Breast epithelium (tissue), 3 donors: ENCODE data around the gene H6PD.

ENCODE experiments used
- POLR2A ChIP-seq: fragments of 450-650 bp; IDR thresholded peaks from one replicate; pipeline ENCODE4 v1.6.1; 2016; ENCODE audit warnings: antibody characterized with exemption, mild to moderate bottlenecking, moderate library complexity
- POLR2AphosphoS5 ChIP-seq, 3 donors: sonication (generic); formaldehyde crosslinking; IDR thresholded peaks; one replicate each; pipeline ENCODE4 v1.6.1; 2017; ENCODE audit warnings: antibody characterized with exemption in 3 of 3
- TF ChIP-seq, protein P1 (sequence below), 3 donors: fragments of 450-650 bp; IDR thresholded peaks; one replicate each; pipeline ENCODE4 v1.5.1; 2016 to 2017; ENCODE audit warnings: antibody characterized with exemption in 3 of 3, mild to moderate bottlenecking in 3 of 3, moderate library complexity in 3 of 3

DNA sequence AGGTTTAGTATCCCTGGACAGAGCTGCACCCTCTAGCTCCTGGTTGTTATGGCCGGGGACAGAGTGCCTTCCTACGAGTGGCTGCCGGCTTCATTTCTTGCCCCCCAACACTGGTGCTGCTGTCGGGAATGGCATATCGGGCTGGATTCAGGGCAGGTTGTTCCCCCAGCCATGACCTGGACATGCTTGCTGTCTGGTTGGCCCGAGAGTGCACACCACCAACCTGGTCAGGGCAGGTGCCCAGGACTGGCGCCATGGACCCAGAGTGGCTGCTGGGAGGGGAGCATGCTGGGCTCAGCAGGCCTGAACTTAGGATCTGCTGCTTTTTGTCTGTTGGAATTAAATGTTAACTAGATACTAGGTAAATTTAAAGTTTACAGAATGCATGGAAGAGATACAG, 21.8 kb downstream of the H6PD start:
- no peak for TF ChIP-seq POLR2AphosphoS5 (IDR thresholded peaks at IDR 0.05)
- TF ChIP-seq, protein P1, sequence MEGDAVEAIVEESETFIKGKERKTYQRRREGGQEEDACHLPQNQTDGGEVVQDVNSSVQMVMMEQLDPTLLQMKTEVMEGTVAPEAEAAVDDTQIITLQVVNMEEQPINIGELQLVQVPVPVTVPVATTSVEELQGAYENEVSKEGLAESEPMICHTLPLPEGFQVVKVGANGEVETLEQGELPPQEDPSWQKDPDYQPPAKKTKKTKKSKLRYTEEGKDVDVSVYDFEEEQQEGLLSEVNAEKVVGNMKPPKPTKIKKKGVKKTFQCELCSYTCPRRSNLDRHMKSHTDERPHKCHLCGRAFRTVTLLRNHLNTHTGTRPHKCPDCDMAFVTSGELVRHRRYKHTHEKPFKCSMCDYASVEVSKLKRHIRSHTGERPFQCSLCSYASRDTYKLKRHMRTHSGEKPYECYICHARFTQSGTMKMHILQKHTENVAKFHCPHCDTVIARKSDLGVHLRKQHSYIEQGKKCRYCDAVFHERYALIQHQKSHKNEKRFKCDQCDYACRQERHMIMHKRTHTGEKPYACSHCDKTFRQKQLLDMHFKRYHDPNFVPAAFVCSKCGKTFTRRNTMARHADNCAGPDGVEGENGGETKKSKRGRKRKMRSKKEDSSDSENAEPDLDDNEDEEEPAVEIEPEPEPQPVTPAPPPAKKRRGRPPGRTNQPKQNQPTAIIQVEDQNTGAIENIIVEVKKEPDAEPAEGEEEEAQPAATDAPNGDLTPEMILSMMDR (IDR thresholded peaks at IDR 0.05): no peak
- TF ChIP-seq POLR2A: no peak
